SK-N-SH (cell line): ENCODE results near the gene RWDD4. TPM values are rescaled to one million over a fixed set of nuclear protein-coding genes. Genes with fewer than 3 reads are reported as not detected.

Experiments
- CTCF ChIA-PET: fragments of 300-600, 350-600 bp; formaldehyde crosslinking; extraction: SDS; loops from one replicate; lab custom pipeline; 2021; lab: Yijun Ruan, JAX
- POLR2A ChIA-PET: fragments of 350-600 bp; sonication (Branson Sonifier 250); formaldehyde crosslinking; extraction: SDS; loops from one replicate; lab custom pipeline; 2020; ENCODE audit warnings: antibody characterized with exemption, inconsistent platforms; lab: Yijun Ruan, JAX
- DNase-seq: peaks from one replicate; pipeline ENCODE4 v3.0.0; 2012
- H2AFZ ChIP-seq: fragments of 200-600 bp; sonication (generic); 2 replicates; pipeline ENCODE4 v1.8.1; 2016; ENCODE audit warnings: antibody characterized with exemption, mild to moderate bottlenecking, low read depth
- H3F3A ChIP-seq: fragments of 200-600 bp; sonication (generic); replicated peaks from 2 replicates; pipeline ENCODE3; 2016; ENCODE audit warnings: antibody characterized with exemption, mild to moderate bottlenecking; ENCODE audit not compliant: insufficient read depth
- H3K27ac ChIP-seq, 2 experiments: fragments of 200-500 bp in 1 of 2; fragments of 200-600 bp in 1 of 2; sonication (Bioruptor generic) in 1 of 2; sonication (generic), shearing (Covaris generic) in 1 of 2; 2 replicates each; pipeline versions ENCODE4 v1.5.1 to v1.6.1; 2014 to 2016; ENCODE audit warnings: low read depth in 2 of 2, inconsistent platforms in 1 of 2, low read length in 1 of 2, mild to moderate bottlenecking in 1 of 2, mixed read lengths in 1 of 2
- H3K27me3 ChIP-seq: fragments of 200-600 bp; sonication (generic), shearing (Covaris generic); 2 replicates; pipeline ENCODE4 v1.6.1; 2016; ENCODE audit warnings: mixed run types; ENCODE audit not compliant: insufficient read depth
- H3K36me3 ChIP-seq, 2 experiments: fragments of 200-500 bp in 1 of 2; fragments of 200-600 bp in 1 of 2; sonication (Bioruptor generic) in 1 of 2; sonication (generic) in 1 of 2; replicated peaks in 1 of 2; 2 replicates each; pipeline versions ENCODE3 to v1.5.1; 2014 to 2016; ENCODE audit warnings: low read length in 1 of 2, mild to moderate bottlenecking in 1 of 2; ENCODE audit not compliant: insufficient read depth in 2 of 2, control insufficient read depth in 1 of 2
- H3K4me1 ChIP-seq, 2 experiments: fragments of 200-500 bp in 1 of 2; fragments of 200-600 bp in 1 of 2; sonication (Bioruptor generic) in 1 of 2; sonication (generic), shearing (Covaris generic) in 1 of 2; 2 replicates each; pipeline versions ENCODE4 v1.5.1 to v1.6.1; 2014 to 2016; ENCODE audit warnings: low read depth in 1 of 2, low read length in 1 of 2, mixed run types in 1 of 2; ENCODE audit not compliant: insufficient read depth in 2 of 2, control insufficient read depth in 1 of 2
- H3K4me2 ChIP-seq: fragments of 200-600 bp; sonication (generic), shearing (Covaris generic); 2 replicates; pipeline ENCODE4 v1.6.1; 2017; ENCODE audit warnings: mixed run types
- H3K4me3 ChIP-seq, 2 experiments: fragments of 200-500 bp in 1 of 2; fragments of 200-600 bp in 1 of 2; sonication (Bioruptor generic) in 1 of 2; sonication (generic), shearing (Covaris generic) in 1 of 2; 2 replicates each; pipeline versions ENCODE4 v1.5.1 to v1.8.1; 2014 to 2016; ENCODE audit warnings: low read depth in 2 of 2, inconsistent platforms in 1 of 2, low read length in 1 of 2, mild to moderate bottlenecking in 1 of 2, mixed read lengths in 1 of 2, moderate library complexity in 1 of 2
- H3K79me2 ChIP-seq: fragments of 200-600 bp; sonication (generic); 2 replicates; pipeline ENCODE4 v1.8.1; 2017; ENCODE audit warnings: mild to moderate bottlenecking; ENCODE audit not compliant: insufficient read depth
- H3K9ac ChIP-seq: fragments of 200-600 bp; sonication (generic); 2 replicates; pipeline ENCODE4 v1.6.1; 2017; ENCODE audit warnings: mixed run types
- H3K9me2 ChIP-seq: fragments of 200-600 bp; sonication (generic); 2 replicates; pipeline ENCODE4 v1.6.1; 2017; ENCODE audit warnings: mixed run types
- H3K9me3 ChIP-seq: fragments of 200-600 bp; sonication (generic); 2 replicates; pipeline ENCODE4 v1.6.1; 2017; ENCODE audit warnings: mixed run types, mild to moderate bottlenecking, moderate library complexity
- H4K20me1 ChIP-seq: fragments of 200-600 bp; sonication (generic); 2 replicates; pipeline ENCODE4 v1.6.1; 2017; ENCODE audit warnings: mild to moderate bottlenecking, mixed run types; ENCODE audit not compliant: insufficient read depth
- CHD2 ChIP-seq: fragments of 150-350 bp; IDR thresholded peaks from 2 replicates; pipeline ENCODE4 v1.6.1; 2018; ENCODE audit warnings: low read length; ENCODE audit not compliant: partially characterized antibody
- EZH2phosphoT487 ChIP-seq: fragments of 200-600 bp; sonication (generic); IDR thresholded peaks from 2 replicates; pipeline ENCODE4 v1.6.1; 2017; ENCODE audit warnings: low read depth, mixed run types, mild to moderate bottlenecking, antibody characterized with exemption, moderate library complexity, borderline replicate concordance
- FOSL2 ChIP-seq: IDR thresholded peaks from 2 replicates; pipeline ENCODE4 v1.4.0; 2012; ENCODE audit warnings: low read depth, mild to moderate bottlenecking, moderate library complexity, borderline replicate concordance
- FOXJ3 ChIP-seq: sonication (generic); formaldehyde crosslinking; IDR thresholded peaks from 2 replicates; pipeline ENCODE4 v1.5.1; 2020; ENCODE audit warnings: mild to moderate bottlenecking, missing genetic modification reagents
- GABPA ChIP-seq: IDR thresholded peaks from 2 replicates; pipeline ENCODE4 v1.4.0; 2012; ENCODE audit warnings: low read depth, mild to moderate bottlenecking
- GATA2 ChIP-seq: sonication (generic); formaldehyde crosslinking; IDR thresholded peaks from 2 replicates; pipeline ENCODE4 v1.5.0; 2020; ENCODE audit warnings: mild to moderate bottlenecking, missing genetic modification reagents
- MAX ChIP-seq: IDR thresholded peaks from 2 replicates; pipeline ENCODE4 v1.4.0; 2012; ENCODE audit warnings: low read depth
- MXI1 ChIP-seq: IDR thresholded peaks from 2 replicates; pipeline ENCODE4 v1.6.1; 2012; ENCODE audit warnings: mild to moderate bottlenecking, low read depth, low read length, improper control_type of control experiment
- RAD21 ChIP-seq: IDR thresholded peaks from 2 replicates; pipeline ENCODE4 v1.6.1; 2012; ENCODE audit warnings: mild to moderate bottlenecking, low read length
- RFX5 ChIP-seq: IDR thresholded peaks from 2 replicates; pipeline ENCODE4 v1.6.1; 2012; ENCODE audit warnings: mild to moderate bottlenecking, improper control_type of control experiment, low read length
- TCF12 ChIP-seq: IDR thresholded peaks from 2 replicates; pipeline ENCODE4 v1.4.0; 2012
- TEAD4 ChIP-seq: IDR thresholded peaks from 2 replicates; pipeline ENCODE4 v1.4.0; 2012; ENCODE audit warnings: mild to moderate bottlenecking, borderline replicate concordance; ENCODE audit not compliant: insufficient read depth
- USF2 ChIP-seq: fragments of 150-350 bp; IDR thresholded peaks from 2 replicates; pipeline ENCODE4 v1.6.1; 2017; ENCODE audit warnings: antibody characterized with exemption, low read length, low read depth, borderline replicate concordance
- WGBS: methylation state at CpG from one replicate; pipeline ENCODE4 v1.1.6; 2017; ENCODE audit warnings: low lambda C conversion rate; 5-methylcytosine and 5-hydroxymethylcytosine counted together
- polyA plus RNA-seq, 3 experiments: library from polyadenylated mRNA; depleted of rRNA; stranded (reverse); fragments of >200 nt; gene quantifications; 2 replicates each; pipeline ENCODE4 v1.2.3, GENCODE V29; 2012
- TF ChIP-seq, protein P1 (sequence below): IDR thresholded peaks from 2 replicates; pipeline ENCODE4; 2012
- TF ChIP-seq, protein P2 (sequence below): IDR thresholded peaks from 2 replicates; pipeline ENCODE4 v1.4.0; 2012; ENCODE audit warnings: low read depth, borderline replicate concordance

Gene RWDD4
- polyA plus RNA-seq, 1 of the 3 experiments (the other 2 are of a cell fraction) = 7.7 TPM

DNA sequence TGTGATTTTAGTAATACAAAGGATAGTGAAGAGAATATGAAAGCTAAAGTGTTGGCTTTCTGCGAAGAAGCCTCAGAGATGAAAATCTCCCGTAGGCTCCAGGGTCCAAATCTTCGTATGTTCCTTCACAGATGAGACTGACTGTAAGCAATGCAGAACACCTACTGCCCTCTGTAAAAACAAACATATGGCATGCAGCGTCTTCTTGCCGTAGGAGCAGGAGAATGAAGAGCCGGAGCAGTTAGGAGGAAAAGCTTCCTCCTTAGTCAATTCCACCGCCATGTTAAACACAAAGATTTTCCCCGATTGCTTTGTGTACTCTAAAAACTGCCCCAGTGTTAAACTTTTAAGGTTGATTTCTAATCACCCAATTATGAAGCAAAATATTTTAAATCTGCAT, 22.5 kb downstream of the RWDD4 start:
- H3K79me2 ChIP-seq = no peaks in the 10 kb centered on the region; the same call in 1 of the 2 replicates
- H3K9me3 ChIP-seq = no peaks in the 10 kb centered on the region
- H3K4me2 ChIP-seq = no peak overlapping the region
- H3F3A ChIP-seq = no peaks in the 10 kb centered on the region
- no peak overlapping the region for H3K9ac ChIP-seq
- no peak overlapping the region for H2AFZ ChIP-seq
- H3K27me3 ChIP-seq = no peaks in the 10 kb centered on the region
- no peak for DNase-seq
- TF ChIP-seq MAX (no peak), EZH2phosphoT487 (no peak), USF2 (no peak), GABPA (no peak), RAD21 (no peak), TEAD4 (no peak)
- POLR2A ChIA-PET = interaction anchor here (0.7 kb wide), 1 partner anchor 13 kb away, joined by 3 read pairs; no protein-coding TSS in a partner anchor
- H3K9me2 ChIP-seq = no peaks in the 10 kb centered on the region
- H3K36me3 ChIP-seq = peaks cover 2 to 3% of the 10 kb centered on the region in 2 experiments
- no peaks in the 10 kb centered on the region for H3K4me1 ChIP-seq
- 84% methylated on average over 8 of the region's 8 CpGs for WGBS
- no peak overlapping the region for H3K4me3 ChIP-seq
- CTCF ChIA-PET = no interaction called here
- no peaks in the 10 kb centered on the region for H4K20me1 ChIP-seq
- H3K27ac ChIP-seq = no peak overlapping the region

DNA sequence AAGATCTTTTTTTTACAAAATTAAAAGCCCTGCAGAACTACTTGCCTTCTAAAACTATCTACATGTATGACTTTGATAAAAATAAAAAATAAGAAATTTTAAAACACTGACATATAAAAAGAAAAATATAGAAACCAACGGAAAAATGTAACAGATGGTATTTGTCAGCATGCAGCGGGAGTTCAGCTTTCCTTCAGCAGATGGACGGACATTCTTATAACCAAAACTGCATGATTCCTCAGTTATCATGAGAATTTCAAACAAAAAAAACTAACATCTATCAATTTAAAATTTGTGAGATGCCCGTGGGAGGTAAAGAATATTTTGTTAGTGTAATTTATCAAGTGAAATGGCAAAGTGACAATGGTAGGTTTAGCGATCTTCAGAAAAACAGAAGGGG, 23.2 kb downstream of the RWDD4 start:
- Histone ChIP-seq H3K27me3 (no peaks in the 10 kb centered on the region), H3F3A (no peaks in the 10 kb centered on the region), H3K4me2 (no peak overlapping the region), H3K36me3 (no peaks in the 10 kb centered on the region), H3K9me3 (no peaks in the 10 kb centered on the region), H3K79me2 (no peaks in the 10 kb centered on the region; the same call in 1 of the 2 replicates), H3K9me2 (no peaks in the 10 kb centered on the region), H3K4me3 (no peak overlapping the region), H4K20me1 (no peaks in the 10 kb centered on the region), H3K9ac (no peak overlapping the region), H3K27ac (no peak overlapping the region), H3K4me1 (no peaks in the 10 kb centered on the region), H2AFZ (no peak overlapping the region)
- TF ChIP-seq FOXJ3 (CRISPR knock-in tag) = no peak
- 97% methylated on average over 5 of the region's 5 CpGs for WGBS
- no peak for DNase-seq
- ChIA-PET CTCF (no interaction called here), POLR2A (no interaction called here)

DNA sequence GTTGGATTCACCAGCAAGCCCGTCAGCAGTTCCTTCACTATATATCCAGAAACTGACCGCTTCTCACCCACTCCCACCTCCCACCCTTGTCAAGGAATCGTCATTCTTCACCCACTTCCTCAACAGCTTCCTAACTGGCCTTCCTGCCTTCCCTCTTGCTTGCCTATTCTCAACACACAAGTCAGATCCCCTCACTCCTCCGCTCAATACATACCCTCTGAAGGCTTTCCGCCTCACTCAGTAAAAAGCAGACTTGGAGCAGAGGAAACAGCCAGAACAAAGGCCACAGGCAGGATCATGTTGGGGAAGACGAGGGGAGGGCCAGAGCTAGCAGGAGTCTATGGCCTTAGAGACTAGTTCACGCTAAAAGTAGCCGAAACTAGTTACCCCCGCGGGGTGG, 23.7 kb downstream of the RWDD4 start:
- no peak for TF ChIP-seq USF2
- TF ChIP-seq GATA2 = no peak
- TF ChIP-seq RFX5 = no peak
- no peak for TF ChIP-seq TCF12
- TF ChIP-seq, protein P1, sequence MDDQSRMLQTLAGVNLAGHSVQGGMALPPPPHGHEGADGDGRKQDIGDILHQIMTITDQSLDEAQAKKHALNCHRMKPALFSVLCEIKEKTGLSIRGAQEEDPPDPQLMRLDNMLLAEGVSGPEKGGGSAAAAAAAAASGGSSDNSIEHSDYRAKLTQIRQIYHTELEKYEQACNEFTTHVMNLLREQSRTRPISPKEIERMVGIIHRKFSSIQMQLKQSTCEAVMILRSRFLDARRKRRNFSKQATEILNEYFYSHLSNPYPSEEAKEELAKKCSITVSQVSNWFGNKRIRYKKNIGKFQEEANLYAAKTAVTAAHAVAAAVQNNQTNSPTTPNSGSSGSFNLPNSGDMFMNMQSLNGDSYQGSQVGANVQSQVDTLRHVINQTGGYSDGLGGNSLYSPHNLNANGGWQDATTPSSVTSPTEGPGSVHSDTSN = no peak
- TF ChIP-seq MXI1 = no peak
- TF ChIP-seq FOSL2 = no peak
- TF ChIP-seq, protein P2, sequence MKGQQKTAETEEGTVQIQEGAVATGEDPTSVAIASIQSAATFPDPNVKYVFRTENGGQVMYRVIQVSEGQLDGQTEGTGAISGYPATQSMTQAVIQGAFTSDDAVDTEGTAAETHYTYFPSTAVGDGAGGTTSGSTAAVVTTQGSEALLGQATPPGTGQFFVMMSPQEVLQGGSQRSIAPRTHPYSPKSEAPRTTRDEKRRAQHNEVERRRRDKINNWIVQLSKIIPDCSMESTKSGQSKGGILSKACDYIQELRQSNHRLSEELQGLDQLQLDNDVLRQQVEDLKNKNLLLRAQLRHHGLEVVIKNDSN = no peak
- TF ChIP-seq TEAD4 = no peak
- TF ChIP-seq CHD2 = no peak
- no peaks in the 10 kb centered on the region for H3K4me1 ChIP-seq
- H3F3A ChIP-seq = no peaks in the 10 kb centered on the region
- no peaks in the 10 kb centered on the region for H3K27me3 ChIP-seq
- H3K36me3 ChIP-seq = no peaks in the 10 kb centered on the region
- no peak overlapping the region for H3K4me2 ChIP-seq
- H3K9me3 ChIP-seq = no peaks in the 10 kb centered on the region
- no peak overlapping the region for H3K4me3 ChIP-seq
- WGBS = 91% methylated on average over 10 of the region's 10 CpGs
- ChIA-PET POLR2A (no interaction called here), CTCF (no interaction called here)
- H3K27ac ChIP-seq = no peak overlapping the region
- H4K20me1 ChIP-seq = no peaks in the 10 kb centered on the region
- H2AFZ ChIP-seq = no peak overlapping the region
- DNase-seq = no peak
- H3K79me2 ChIP-seq = no peaks in the 10 kb centered on the region; the same call in 1 of the 2 replicates
- no peaks in the 10 kb centered on the region for H3K9me2 ChIP-seq
- no peak overlapping the region for H3K9ac ChIP-seq
